ENCODE measurements around the gene SLC35A4. TPM values are rescaled to one million over a fixed set of nuclear protein-coding genes. Genes with fewer than 3 reads are reported as not detected.

Gene SLC35A4
- total and polyA plus RNA-seq, 2 of the 13 experiments (the other 11 are each of a cell fraction or from before 2014, with no cell fraction given) = 0.71 to 4.0 TPM

GRCh38 chr5:140548791-140549190 is 15.8 kb upstream of the SLC35A4 start:
- H3K79me2 ChIP-seq (ENCODE audit: insufficient read depth, low read length) = peaks cover 7% of the 10 kb centered on the region
- in situ Hi-C loops (cut with HindIII; ENCODE audit: extremely low pct_ligation_motif_present, low pct_unique_long_range_greater_than_20kb) (no loop called here), intact Hi-C loops (cut with micrococcal nuclease; ENCODE audit: unreplicated experiment) (loop anchor here (5.0 kb wide), 1 partner anchor 179 kb away; no protein-coding TSS in a partner anchor)
- POLR2A ChIA-PET = interaction anchor here (1.6 to 4.5 kb wide), 4 partner anchors 9 to 170 kb away, joined by 6 to 70 read pairs (median 30); partner anchors contain the start of genes IK, NDUFA2, SRA1 and TMCO6
- peaks cover 28% of the 10 kb centered on the region for H3K4me1 ChIP-seq (ENCODE audit: insufficient read depth, low read length)
- no peak overlapping the region for H3K4me3 ChIP-seq (replicated peaks in 1 of 3; ENCODE audit: insufficient read depth in 1 of 3, low read depth in 2 of 3, low read length in 3 of 3)
- FAIRE-seq (no peak), DNase-seq (ENCODE audit: low spot score) (no peak), ATAC-seq (no peak)
- no peak overlapping the region for H3K9ac ChIP-seq (ENCODE audit: insufficient read depth, low read depth, low read length)
- no peak overlapping the region for H3K4me2 ChIP-seq (ENCODE audit: low read depth, low read length)
- BruUV-seq (replicated peaks) = no TSS peak
- no peaks in the 10 kb centered on the region; the same call in none of the 2 replicates for H4K20me1 ChIP-seq (ENCODE audit: insufficient read depth, low read length)
- no peak overlapping the region for H2AFZ ChIP-seq (ENCODE audit: low read length)
- H3K9me3 ChIP-seq (ENCODE audit: low read length) = no peaks in the 10 kb centered on the region
- WGBS (ENCODE audit: low lambda C conversion rate) = 95% methylated on average over 7 of the region's 7 CpGs
- no peak overlapping the region for H3K27ac ChIP-seq (ENCODE audit: extremely low read length, insufficient read depth, low read length)
- no peaks in the 10 kb centered on the region for H3K27me3 ChIP-seq (ENCODE audit: control insufficient read depth in 1 of 2, insufficient read depth in 2 of 2, low read length in 2 of 2)
- CTCF ChIA-PET (ENCODE audit: low intra/inter-chr PET ratio, low total read pairs) = no interaction called here
- TF ChIP-seq THAP9 (CRISPR knock-in tag; IDR thresholded peaks at IDR 0.05; ENCODE audit: borderline replicate concordance) (no peak), NR2F1 (CRISPR knock-in tag; IDR thresholded peaks at IDR 0.05) (no peak), HOXD1 (CRISPR knock-in tag; IDR thresholded peaks at IDR 0.05) (no peak), NR2F2 (IDR thresholded peaks at IDR 0.05; ENCODE audit: borderline replicate concordance, low read depth) (no peak), GATAD1 (CRISPR knock-in tag; IDR thresholded peaks at IDR 0.05) (no peak), TEF (CRISPR knock-in tag; IDR thresholded peaks at IDR 0.05) (no peak), TEAD2 (CRISPR knock-in tag; IDR thresholded peaks at IDR 0.05) (no peak), ZNF253 (CRISPR knock-in tag; IDR thresholded peaks at IDR 0.05; ENCODE audit: borderline replicate concordance) (no peak), ZNF720 (CRISPR knock-in tag; IDR thresholded peaks at IDR 0.05) (no peak), ARID2 (CRISPR knock-in tag; IDR thresholded peaks at IDR 0.05; ENCODE audit: borderline replicate concordance) (no peak), SMAD3 (CRISPR knock-in tag; IDR thresholded peaks at IDR 0.05) (no peak), ZNF446 (CRISPR knock-in tag; IDR thresholded peaks at IDR 0.05) (no peak)
- TF ChIP-seq, protein P1, sequence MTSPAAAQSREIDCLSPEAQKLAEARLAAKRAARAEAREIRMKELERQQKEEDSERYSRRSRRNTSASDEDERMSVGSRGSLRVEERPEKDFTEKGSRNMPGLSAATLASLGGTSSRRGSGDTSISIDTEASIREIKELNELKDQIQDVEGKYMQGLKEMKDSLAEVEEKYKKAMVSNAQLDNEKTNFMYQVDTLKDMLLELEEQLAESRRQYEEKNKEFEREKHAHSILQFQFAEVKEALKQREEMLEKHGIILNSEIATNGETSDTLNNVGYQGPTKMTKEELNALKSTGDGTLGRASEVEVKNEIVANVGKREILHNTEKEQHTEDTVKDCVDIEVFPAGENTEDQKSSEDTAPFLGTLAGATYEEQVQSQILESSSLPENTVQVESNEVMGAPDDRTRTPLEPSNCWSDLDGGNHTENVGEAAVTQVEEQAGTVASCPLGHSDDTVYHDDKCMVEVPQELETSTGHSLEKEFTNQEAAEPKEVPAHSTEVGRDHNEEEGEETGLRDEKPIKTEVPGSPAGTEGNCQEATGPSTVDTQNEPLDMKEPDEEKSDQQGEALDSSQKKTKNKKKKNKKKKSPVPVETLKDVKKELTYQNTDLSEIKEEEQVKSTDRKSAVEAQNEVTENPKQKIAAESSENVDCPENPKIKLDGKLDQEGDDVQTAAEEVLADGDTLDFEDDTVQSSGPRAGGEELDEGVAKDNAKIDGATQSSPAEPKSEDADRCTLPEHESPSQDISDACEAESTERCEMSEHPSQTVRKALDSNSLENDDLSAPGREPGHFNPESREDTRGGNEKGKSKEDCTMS (CRISPR knock-in tag; conservative IDR thresholded peaks at IDR 0.05) = no peak
- H3K36me3 ChIP-seq (replicated peaks in 1 of 2; ENCODE audit: control insufficient read depth in 1 of 2, insufficient read depth in 2 of 2, low read length in 2 of 2) = peaks cover 12 to 48% of the 10 kb centered on the region in 2 experiments

Measured in HepG2 (cell line).